K562 (cell line): ENCODE results near the gene NOX5. TPM values are rescaled to one million over a fixed set of nuclear protein-coding genes. Genes with fewer than 3 reads are reported as not detected.

Source experiments
- ATAC-seq: fragments of 200-7000 bp; cut with Tn5 transposase; 3 replicates; pipeline ENCODE4 v1.9.1; 2020; ENCODE audit warnings: moderate library complexity
- BruUV-seq: library from RNA; stranded (reverse); fragments of 400-500 nt; replicated peaks from 2 replicates; lab custom pipeline; 2021; lab: Mats Ljungman, UMichigan
- CTCF ChIA-PET: fragments of 300-600 bp; formaldehyde crosslinking; extraction: SDS; loops from one replicate; lab custom pipeline; 2021; ENCODE audit warnings: low intra/inter-chr PET ratio; lab: Yijun Ruan, JAX
- POLR2A ChIA-PET: fragments of 300-600, 350-650 bp; sonication (Branson Sonifier 250); formaldehyde crosslinking; extraction: SDS; loops from one replicate; lab custom pipeline; 2021; ENCODE audit warnings: antibody characterized with exemption, inconsistent platforms; lab: Yijun Ruan, JAX
- DNase-seq, 4 experiments: peaks; one replicate each; pipeline versions ENCODE4 v3.0.0 to v3.0.0-alpha.2; 2011 to 2018; ENCODE audit warnings: low spot score in 3 of 4, mixed read lengths in 3 of 4; ENCODE audit errors: extremely low read depth in 1 of 4
- FAIRE-seq: peaks from 2 replicates; lab custom pipeline; 2011; peaks lifted over from hg19 to GRCh38; lab: Jason Lieb, UNC
- H2AFZ ChIP-seq: 2 replicates; pipeline ENCODE4 v1.6.0; 2011; ENCODE audit warnings: low read depth, low read length, control low read depth, inconsistent platforms
- H3K27ac ChIP-seq: fragments of 200-600 bp; 3 replicates; pipeline ENCODE4 v1.8.0; 2011; ENCODE audit warnings: low read depth, mild to moderate bottlenecking, control low read depth, inconsistent platforms, low read length, moderate library complexity, mixed read lengths; ENCODE audit errors: extremely low read depth
- H3K27me3 ChIP-seq, 2 experiments: fragments of 300-600 bp in 1 of 2; 2 replicates in 1 of 2; 3 replicates in 1 of 2; pipeline versions ENCODE4 v1.6.0 to v1.8.0; 2011; ENCODE audit warnings: inconsistent platforms in 2 of 2, low read length in 2 of 2, mild to moderate bottlenecking in 1 of 2, mixed read lengths in 1 of 2, moderate library complexity in 1 of 2; ENCODE audit not compliant: control insufficient read depth in 2 of 2, insufficient read depth in 2 of 2
- H3K36me3 ChIP-seq: fragments of 300-600 bp; 3 replicates; pipeline ENCODE4 v1.8.0; 2011; ENCODE audit warnings: mild to moderate bottlenecking, low read length, inconsistent platforms; ENCODE audit not compliant: control insufficient read depth, insufficient read depth
- H3K4me1 ChIP-seq, 2 experiments: fragments of 200-600 bp in 1 of 2; replicated peaks in 1 of 2; 2 replicates in 1 of 2; 3 replicates in 1 of 2; pipeline versions ENCODE4 v1.5.1 to v1.8.0; 2011; ENCODE audit warnings: inconsistent platforms in 2 of 2, low read length in 2 of 2, mild to moderate bottlenecking in 1 of 2, mixed read lengths in 1 of 2, moderate library complexity in 1 of 2; ENCODE audit not compliant: control insufficient read depth in 2 of 2, insufficient read depth in 2 of 2
- H3K4me2 ChIP-seq: 2 replicates; pipeline ENCODE4 v1.6.1; 2011; ENCODE audit warnings: low read length, control low read depth, inconsistent platforms, mixed read lengths; ENCODE audit not compliant: insufficient read depth
- H3K4me3 ChIP-seq: fragments of 200-600 bp; sonication (generic), shearing (Covaris generic); 2 replicates; pipeline ENCODE4 v1.5.1; 2016; ENCODE audit warnings: control low read depth, inconsistent platforms
- H3K79me2 ChIP-seq: fragments of 200-600 bp; 3 replicates; pipeline ENCODE4 v1.8.0; 2011; ENCODE audit warnings: low read length, inconsistent platforms; ENCODE audit not compliant: control insufficient read depth, insufficient read depth
- H3K9ac ChIP-seq, 2 experiments: 2 replicates each; pipeline versions ENCODE4 v1.6.0 to v1.6.1; 2011; ENCODE audit warnings: low read depth in 2 of 2, low read length in 2 of 2, control low read depth in 1 of 2, inconsistent platforms in 1 of 2, mild to moderate bottlenecking in 1 of 2, mixed read lengths in 1 of 2; ENCODE audit not compliant: insufficient read depth in 1 of 2
- H3K9me1 ChIP-seq: one replicate; pipeline ENCODE4 v1.6.0; 2011; ENCODE audit warnings: inconsistent platforms, mild to moderate bottlenecking, low read length, moderate library complexity; ENCODE audit not compliant: control insufficient read depth, insufficient read depth
- H3K9me3 ChIP-seq: replicated peaks from 2 replicates; pipeline ENCODE4 v1.5.1; 2011; ENCODE audit warnings: low read depth, low read length, inconsistent platforms; ENCODE audit not compliant: control insufficient read depth, insufficient read depth
- H4K20me1 ChIP-seq: replicated peaks from 2 replicates; pipeline ENCODE4 v1.6.1; 2011; ENCODE audit warnings: low read length, inconsistent platforms, mixed read lengths; ENCODE audit not compliant: control insufficient read depth, insufficient read depth
- BHLHE40 ChIP-seq: IDR thresholded peaks from 2 replicates; pipeline ENCODE4 v1.6.1; 2011; ENCODE audit warnings: low read length, improper control_type of control experiment
- HNRNPL ChIP-seq: fragments of 200-400 bp; formaldehyde crosslinking; IDR thresholded peaks from 2 replicates; pipeline ENCODE4 v1.6.1; 2017; ENCODE audit warnings: low read depth, mild to moderate bottlenecking, low read length
- RBM34 ChIP-seq: fragments of 200-400 bp; formaldehyde crosslinking; IDR thresholded peaks from 2 replicates; pipeline ENCODE4 v1.6.1; 2018; ENCODE audit warnings: low read length, borderline replicate concordance; ENCODE audit not compliant: insufficient read depth
- SMARCC2 ChIP-seq: fragments of 450-650 bp; IDR thresholded peaks from 2 replicates; pipeline ENCODE4 v1.6.1; 2017; ENCODE audit warnings: antibody characterized with exemption, moderate library complexity, mild to moderate bottlenecking, low read depth
- whole genome bisulfite sequencing: fragments of 100-300 bp; shearing (Covaris generic); methylation state at CpG from one replicate; pipeline ENCODE4 v1.1.6; 2016; ENCODE audit warnings: low coverage, mixed read lengths; ENCODE audit not compliant: insufficient coverage; ENCODE audit errors: missing lambda C conversion rate; 5-methylcytosine and 5-hydroxymethylcytosine counted together
- in situ Hi-C: fragments of 300-500 bp; cut with MboI; formaldehyde crosslinking; loops from 4 replicates; pipeline ENCODE4 v1.15.0; 2018; ENCODE audit warnings: inconsistent platforms, mixed read lengths
- intact Hi-C: fragments of 100-400 bp; cut with micrococcal nuclease; formaldehyde crosslinking; loops from 2 replicates; pipeline ENCODE4 v1.14.2; 2022
- polyA plus RNA-seq, 8 experiments: library from polyadenylated mRNA; depleted of rRNA in 4 of 8; stranded (reverse) in 5 of 8; unstranded in 3 of 8; fragments of >200 nt; fragmentation: Nextera tagmentation in 2 of 8; fragmentation: Illumina TruSeq in 1 of 8; extraction: Ambion mirVana in 2 of 8; extraction: Trizol in 1 of 8; gene quantifications; 2 replicates each; pipeline versions ENCODE4 v1.2.1 to v1.2.3, GENCODE V29; 2011 to 2014; ENCODE audit warnings: inconsistent platforms in 1 of 8, missing spikeins in 1 of 8
- total RNA-seq, 7 experiments: library from RNA; depleted of rRNA in 6 of 7; stranded (reverse); fragments of >200 nt in 6 of 7; fragmentation: Illumina TruSeq in 2 of 7; extraction: Trizol in 2 of 7; gene quantifications; 2 replicates each; pipeline versions ENCODE4 v1.2.1 to v1.2.3, GENCODE V29; 2011 to 2021; ENCODE audit warnings: low replicate concordance in 1 of 7
- TF ChIP-seq, protein P1 (sequence below): fragments of 450-650 bp; IDR thresholded peaks from 2 replicates; pipeline ENCODE4 v1.6.1; 2016; ENCODE audit warnings: low read depth

NOX5 gene
- total and polyA plus RNA-seq, 9 of the 15 experiments (the other 6 are each of a cell fraction or from before 2014, with no cell fraction given): 0.01 TPM; not detected in 8

DNA sequence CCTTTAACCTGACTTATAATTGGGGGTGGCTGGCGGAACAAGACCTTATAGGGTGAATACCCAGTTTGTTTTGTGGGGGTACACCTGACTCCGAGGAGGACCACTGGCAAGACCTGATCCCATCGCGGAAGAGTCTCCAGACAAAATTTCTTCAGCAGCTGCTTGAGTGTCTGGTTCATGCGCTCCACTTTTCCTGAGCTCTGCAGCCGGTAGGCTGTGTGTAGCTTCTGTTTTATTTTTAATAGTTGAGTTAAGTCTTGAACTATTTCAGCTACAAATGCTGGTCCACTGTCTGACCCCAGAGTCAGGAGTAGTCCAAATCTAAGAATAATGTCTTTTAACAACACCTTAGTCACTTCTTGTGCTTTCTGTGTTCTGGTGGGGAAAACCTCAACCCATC, 21.2 kb upstream of the NOX5 start (continued):
- no peak for TF ChIP-seq HNRNPL
- no peak for TF ChIP-seq BHLHE40
- no peak for TF ChIP-seq SMARCC2
- TF ChIP-seq RBM34: no peak

DNA sequence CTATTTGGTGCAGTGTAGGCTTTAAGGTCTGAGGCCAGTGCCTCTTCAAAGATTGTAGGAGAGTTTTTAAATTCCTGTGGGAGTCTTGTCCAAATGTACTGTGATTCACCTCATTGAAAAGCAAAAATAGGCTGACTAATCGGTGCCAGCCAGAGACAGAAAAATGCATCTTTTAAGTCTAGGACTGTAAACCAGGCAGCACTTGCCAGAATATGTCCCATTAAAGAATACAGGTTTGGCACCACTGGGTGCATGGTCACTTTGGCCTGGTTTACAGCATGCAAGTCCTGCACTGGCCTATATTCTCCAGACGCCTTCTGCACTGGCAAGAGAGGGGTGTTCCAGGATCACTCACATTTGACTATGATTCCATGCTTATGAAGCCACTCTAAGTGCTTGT, 20.3 kb upstream of the NOX5 start:
- H3K27me3 ChIP-seq: no peaks in the 10 kb centered on the region; a peak in 1 of 5 replicates
- ChIA-PET CTCF (no interaction called here), POLR2A (no interaction called here)
- H3K4me3 ChIP-seq: no peak overlapping the region
- BruUV-seq: no TSS peak
- in situ Hi-C loops (no loop called here), intact Hi-C loops (no loop called here)
- no peak overlapping the region for H3K27ac ChIP-seq
- 69% methylated on average over 2 of the region's 2 CpGs for WGBS
- FAIRE-seq: no peak
- H3K36me3 ChIP-seq: no peaks in the 10 kb centered on the region
- no peaks in the 10 kb centered on the region for H3K79me2 ChIP-seq
- no peak overlapping the region for H3K4me2 ChIP-seq
- H2AFZ ChIP-seq: no peak overlapping the region
- peaks cover 23 to 38% of the 10 kb centered on the region in 2 experiments for H3K4me1 ChIP-seq
- peaks cover 6% of the 10 kb centered on the region; the same call in 1 of the 2 replicates for H4K20me1 ChIP-seq
- no peaks in the 10 kb centered on the region for H3K9me3 ChIP-seq
- no peak for ATAC-seq
- H3K9ac ChIP-seq: no peak overlapping the region
- DNase-seq: no peak
- H3K9me1 ChIP-seq: no peaks in the 10 kb centered on the region
- TF ChIP-seq, protein P1, sequence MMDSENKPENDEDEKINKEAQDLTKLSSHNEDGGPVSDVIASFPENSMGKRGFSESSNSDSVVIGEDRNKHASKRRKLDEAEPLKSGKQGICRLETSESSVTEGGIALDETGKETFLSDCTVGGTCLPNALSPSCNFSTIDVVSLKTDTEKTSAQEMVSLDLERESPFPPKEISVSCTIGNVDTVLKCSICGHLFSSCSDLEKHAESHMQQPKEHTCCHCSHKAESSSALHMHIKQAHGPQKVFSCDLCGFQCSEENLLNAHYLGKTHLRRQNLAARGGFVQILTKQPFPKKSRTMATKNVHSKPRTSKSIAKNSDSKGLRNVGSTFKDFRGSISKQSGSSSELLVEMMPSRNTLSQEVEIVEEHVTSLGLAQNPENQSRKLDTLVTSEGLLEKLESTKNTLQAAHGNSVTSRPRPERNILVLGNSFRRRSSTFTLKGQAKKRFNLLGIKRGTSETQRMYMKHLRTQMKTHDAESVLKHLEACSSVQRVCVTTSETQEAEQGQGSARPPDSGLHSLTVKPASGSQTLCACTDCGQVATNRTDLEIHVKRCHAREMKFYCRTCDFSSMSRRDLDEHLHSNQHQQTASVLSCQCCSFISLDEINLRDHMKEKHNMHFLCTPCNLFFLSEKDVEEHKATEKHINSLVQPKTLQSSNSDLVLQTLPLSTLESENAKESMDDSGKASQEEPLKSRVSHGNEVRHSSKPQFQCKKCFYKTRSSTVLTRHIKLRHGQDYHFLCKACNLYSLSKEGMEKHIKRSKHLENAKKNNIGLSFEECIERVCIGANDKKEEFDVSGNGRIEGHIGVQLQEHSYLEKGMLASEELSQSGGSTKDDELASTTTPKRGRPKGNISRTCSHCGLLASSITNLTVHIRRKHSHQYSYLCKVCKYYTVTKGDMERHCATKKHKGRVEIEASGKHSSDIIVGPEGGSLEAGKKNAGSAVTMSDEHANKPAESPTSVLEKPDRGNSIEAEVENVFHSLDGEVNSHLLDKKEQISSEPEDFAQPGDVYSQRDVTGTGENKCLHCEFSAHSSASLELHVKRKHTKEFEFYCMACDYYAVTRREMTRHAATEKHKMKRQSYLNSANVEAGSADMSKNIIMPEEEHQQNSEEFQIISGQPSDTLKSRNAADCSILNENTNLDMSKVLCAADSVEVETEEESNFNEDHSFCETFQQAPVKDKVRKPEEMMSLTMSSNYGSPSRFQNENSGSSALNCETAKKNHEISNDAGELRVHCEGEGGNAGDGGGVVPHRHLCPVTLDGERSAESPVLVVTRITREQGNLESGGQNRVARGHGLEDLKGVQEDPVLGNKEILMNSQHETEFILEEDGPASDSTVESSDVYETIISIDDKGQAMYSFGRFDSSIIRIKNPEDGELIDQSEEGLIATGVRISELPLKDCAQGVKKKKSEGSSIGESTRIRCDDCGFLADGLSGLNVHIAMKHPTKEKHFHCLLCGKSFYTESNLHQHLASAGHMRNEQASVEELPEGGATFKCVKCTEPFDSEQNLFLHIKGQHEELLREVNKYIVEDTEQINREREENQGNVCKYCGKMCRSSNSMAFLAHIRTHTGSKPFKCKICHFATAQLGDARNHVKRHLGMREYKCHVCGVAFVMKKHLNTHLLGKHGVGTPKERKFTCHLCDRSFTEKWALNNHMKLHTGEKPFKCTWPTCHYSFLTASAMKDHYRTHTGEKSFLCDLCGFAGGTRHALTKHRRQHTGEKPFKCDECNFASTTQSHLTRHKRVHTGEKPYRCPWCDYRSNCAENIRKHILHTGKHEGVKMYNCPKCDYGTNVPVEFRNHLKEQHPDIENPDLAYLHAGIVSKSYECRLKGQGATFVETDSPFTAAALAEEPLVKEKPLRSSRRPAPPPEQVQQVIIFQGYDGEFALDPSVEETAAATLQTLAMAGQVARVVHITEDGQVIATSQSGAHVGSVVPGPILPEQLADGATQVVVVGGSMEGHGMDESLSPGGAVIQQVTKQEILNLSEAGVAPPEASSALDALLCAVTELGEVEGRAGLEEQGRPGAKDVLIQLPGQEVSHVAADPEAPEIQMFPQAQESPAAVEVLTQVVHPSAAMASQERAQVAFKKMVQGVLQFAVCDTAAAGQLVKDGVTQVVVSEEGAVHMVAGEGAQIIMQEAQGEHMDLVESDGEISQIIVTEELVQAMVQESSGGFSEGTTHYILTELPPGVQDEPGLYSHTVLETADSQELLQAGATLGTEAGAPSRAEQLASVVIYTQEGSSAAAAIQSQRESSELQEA: no peak
